Activated CD4-positive, alpha-beta T cell treated with anti-CD3 and anti-CD28 coated beads, Interleukin-2, amount 10 ng/mL, durations not matched to agents 24 days and 14 days (primary cell): ENCODE results near the gene ZNF83. TPM values are rescaled to one million over a fixed set of nuclear protein-coding genes. Genes with fewer than 3 reads are reported as not detected.
"Not testable (repeated sequence)": the region's sequence is repeated elsewhere in the genome, so short reads cannot be mapped to it uniquely, and the experiment has no call there.

Source experiments
- DNase-seq: peaks from one replicate; pipeline ENCODE4 v3.0.0; 2022
- H3K27ac Mint-ChIP-seq: one replicate; pipeline ENCODE4 v1.8.0; 2022; ENCODE audit warnings: mild to moderate bottlenecking, mixed read lengths
- H3K27me3 Mint-ChIP-seq: one replicate; pipeline ENCODE4 v1.8.0; 2022; ENCODE audit warnings: mixed read lengths
- H3K36me3 Mint-ChIP-seq: one replicate; pipeline ENCODE4 v1.8.0; 2022; ENCODE audit warnings: low read depth, mild to moderate bottlenecking, mixed read lengths
- H3K4me1 Mint-ChIP-seq: one replicate; pipeline ENCODE4 v1.8.0; 2021; ENCODE audit warnings: mixed read lengths
- H3K4me3 Mint-ChIP-seq: one replicate; pipeline ENCODE4 v1.8.0; 2022; ENCODE audit warnings: mild to moderate bottlenecking, moderate library complexity, mixed read lengths
- H3K9me3 Mint-ChIP-seq: one replicate; pipeline ENCODE4 v1.8.0; 2021; ENCODE audit warnings: mixed read lengths
- intact Hi-C: fragments of 100-400 bp; cut with micrococcal nuclease; formaldehyde crosslinking; loops from one replicate; pipeline ENCODE4 v1.15.1; 2023
- total RNA-seq: library from RNA; stranded (reverse); gene quantifications from 2 replicates; pipeline ENCODE4 v1.2.3, GENCODE V29; 2022

Gene ZNF83
- 22.1 and 26.3 TPM in 2 replicates for total RNA-seq

- Mint-ChIP-seq H3K27ac (peak within 1 kb of the TSS; percentile 98), H3K9me3 (peaks cover 21% of the 10 kb centered on the region), H3K36me3 (peaks cover 51% of the 10 kb centered on the region), H3K4me3 (peak within 1 kb of the TSS; percentile 97), H3K27me3 (no peaks in the 10 kb centered on the region), H3K4me1 (peaks cover 11% of the 10 kb centered on the region)
- DNase-seq, result peak; percentile 98
- intact Hi-C loops, result loop anchor here (1.0 to 10.0 kb wide), 8 partner anchors 37 to 343 kb away; partner anchors contain the start of genes ZNF480, ZNF528, ZNF611 and ZNF701
Measured at GRCh38 chr19:52637718-52638585, at the start of gene ZNF83. TSS of gene ZNF83 (minus strand) at chr19:52638355.

- Mint-ChIP-seq H3K4me1 (peaks cover 26% of the 10 kb centered on the region), H3K27ac (no peak overlapping the region), H3K36me3 (peaks cover 40% of the 10 kb centered on the region), H3K4me3 (no peak overlapping the region), H3K27me3 (no peaks in the 10 kb centered on the region), H3K9me3 (peaks cover 6% of the 10 kb centered on the region)
- intact Hi-C loops, result no loop called here
- no peak for DNase-seq
Measured at GRCh38 chr19:52687684-52688083, 49.5 kb upstream of the ZNF83 start.

- Mint-ChIP-seq H3K27me3 (no peaks in the 10 kb centered on the region), H3K27ac (no peak overlapping the region), H3K36me3 (peaks cover 50% of the 10 kb centered on the region), H3K4me3 (no peak overlapping the region), H3K4me1 (peaks cover 28% of the 10 kb centered on the region), H3K9me3 (peaks cover 10% of the 10 kb centered on the region)
- intact Hi-C loops, result no loop called here
- no peak for DNase-seq
Measured at GRCh38 chr19:52685811-52686210, 47.7 kb upstream of the ZNF83 start.

GRCh38 chr19:52681216-52681615 is 43.1 kb upstream of the ZNF83 start:
- H3K27ac Mint-ChIP-seq, H3K27me3 Mint-ChIP-seq, H3K4me1 Mint-ChIP-seq, intact Hi-C loops, DNase-seq, H3K4me3 Mint-ChIP-seq: not testable (repeated sequence)
- H3K9me3 Mint-ChIP-seq, result peaks cover 14% of the 10 kb centered on the region
- H3K36me3 Mint-ChIP-seq, result peaks cover 63% of the 10 kb centered on the region

GRCh38 chr19:52679598-52679997 is 41.4 kb upstream of the ZNF83 start:
- intact Hi-C loops, result no loop called here
- H3K9me3 Mint-ChIP-seq, result peaks cover 13% of the 10 kb centered on the region
- DNase-seq, result no peak
- H3K27me3 Mint-ChIP-seq, result no peaks in the 10 kb centered on the region
- peaks cover 64% of the 10 kb centered on the region for H3K36me3 Mint-ChIP-seq
- H3K4me3 Mint-ChIP-seq, result no peak overlapping the region
- H3K27ac Mint-ChIP-seq, result no peak overlapping the region
- peaks cover 4% of the 10 kb centered on the region for H3K4me1 Mint-ChIP-seq

- H3K4me3 Mint-ChIP-seq, DNase-seq, intact Hi-C loops, H3K4me1 Mint-ChIP-seq, H3K27me3 Mint-ChIP-seq, H3K9me3 Mint-ChIP-seq, H3K27ac Mint-ChIP-seq: not testable (repeated sequence)
- H3K36me3 Mint-ChIP-seq, result peaks cover 67% of the 10 kb centered on the region
Measured at GRCh38 chr19:52675239-52675638, 37.1 kb upstream of the ZNF83 start.

GRCh38 chr19:52673014-52673413 is 34.9 kb upstream of the ZNF83 start:
- intact Hi-C loops, result no loop called here
- no peak for DNase-seq
- H3K4me1 Mint-ChIP-seq, result peaks cover 5% of the 10 kb centered on the region
- H3K4me3 Mint-ChIP-seq, result no peak overlapping the region
- no peak overlapping the region for H3K27ac Mint-ChIP-seq
- no peaks in the 10 kb centered on the region for H3K27me3 Mint-ChIP-seq
- H3K36me3 Mint-ChIP-seq, result peaks cover 72% of the 10 kb centered on the region
- peaks cover 17% of the 10 kb centered on the region for H3K9me3 Mint-ChIP-seq

- no peak for DNase-seq
- intact Hi-C loops, result no loop called here
- Mint-ChIP-seq H3K9me3 (peaks cover 18% of the 10 kb centered on the region), H3K4me1 (peaks cover 5% of the 10 kb centered on the region), H3K27ac (peak overlapping the region; percentile 48), H3K27me3 (no peaks in the 10 kb centered on the region), H3K4me3 (no peak overlapping the region), H3K36me3 (peaks cover 75% of the 10 kb centered on the region)
Measured at GRCh38 chr19:52670046-52670445, 31.9 kb upstream of the ZNF83 start.

GRCh38 chr19:52669586-52669985 is 31.4 kb upstream of the ZNF83 start:
- intact Hi-C loops, result no loop called here
- peaks cover 5% of the 10 kb centered on the region for H3K4me1 Mint-ChIP-seq
- H3K27ac Mint-ChIP-seq, result no peak overlapping the region
- no peak for DNase-seq
- peaks cover 75% of the 10 kb centered on the region for H3K36me3 Mint-ChIP-seq
- no peaks in the 10 kb centered on the region for H3K27me3 Mint-ChIP-seq
- H3K4me3 Mint-ChIP-seq, result no peak overlapping the region
- peaks cover 18% of the 10 kb centered on the region for H3K9me3 Mint-ChIP-seq

GRCh38 chr19:52667972-52668371 is 29.8 kb upstream of the ZNF83 start:
- Mint-ChIP-seq H3K27ac (no peak overlapping the region), H3K27me3 (no peaks in the 10 kb centered on the region), H3K4me3 (no peak overlapping the region), H3K4me1 (peaks cover 3% of the 10 kb centered on the region), H3K9me3 (peaks cover 18% of the 10 kb centered on the region), H3K36me3 (peaks cover 73% of the 10 kb centered on the region)
- no peak for DNase-seq
- intact Hi-C loops, result no loop called here

GRCh38 chr19:52666506-52666905 is 28.4 kb upstream of the ZNF83 start:
- Mint-ChIP-seq H3K36me3 (peaks cover 76% of the 10 kb centered on the region), H3K27me3 (no peaks in the 10 kb centered on the region), H3K27ac (no peak overlapping the region), H3K9me3 (peaks cover 22% of the 10 kb centered on the region), H3K4me3 (no peak overlapping the region), H3K4me1 (peaks cover 5% of the 10 kb centered on the region)
- intact Hi-C loops, result no loop called here
- DNase-seq, result no peak

- no peak for DNase-seq
- intact Hi-C loops, result no loop called here
- Mint-ChIP-seq H3K4me1 (peaks cover 5% of the 10 kb centered on the region), H3K27ac (no peak overlapping the region), H3K36me3 (peaks cover 77% of the 10 kb centered on the region), H3K4me3 (no peak overlapping the region), H3K27me3 (no peaks in the 10 kb centered on the region), H3K9me3 (peaks cover 30% of the 10 kb centered on the region)
Measured at GRCh38 chr19:52665529-52665928, 27.4 kb upstream of the ZNF83 start.

GRCh38 chr19:52665027-52665426 is 26.9 kb upstream of the ZNF83 start:
- Mint-ChIP-seq H3K27ac (no peak overlapping the region), H3K36me3 (peaks cover 79% of the 10 kb centered on the region)

GRCh38 chr19:52664461-52664860 is 26.3 kb upstream of the ZNF83 start:
- Mint-ChIP-seq H3K36me3 (peaks cover 79% of the 10 kb centered on the region), H3K27ac (no peak overlapping the region), H3K4me3 (no peak overlapping the region), H3K9me3 (peaks cover 31% of the 10 kb centered on the region), H3K4me1 (peaks cover 2% of the 10 kb centered on the region), H3K27me3 (no peaks in the 10 kb centered on the region)
- DNase-seq, result no peak
- intact Hi-C loops, result no loop called here

More at GRCh38 chr19:52665027-52665426, 26.9 kb upstream of the ZNF83 start:
- no peak for DNase-seq
- intact Hi-C loops, result no loop called here
- H3K9me3 Mint-ChIP-seq, result peaks cover 32% of the 10 kb centered on the region
- peaks cover 3% of the 10 kb centered on the region for H3K4me1 Mint-ChIP-seq
- H3K4me3 Mint-ChIP-seq, result no peak overlapping the region
- no peaks in the 10 kb centered on the region for H3K27me3 Mint-ChIP-seq
